HG03045 (cell line): ENCODE results near the gene RAD51B.

Source experiments
- ATAC-seq: cut with Tn5 transposase; IDR thresholded peaks from one replicate; pipeline ENCODE4 v1.9.1; 2021; ENCODE audit warnings: mild to moderate bottlenecking, moderate library complexity; ENCODE audit not compliant: unreplicated experiment

The RAD51B gene

GRCh38 chr14:68552075-68552474 lies 732.5 kb downstream of the RAD51B start:
- ATAC-seq, result no peak

DNA sequence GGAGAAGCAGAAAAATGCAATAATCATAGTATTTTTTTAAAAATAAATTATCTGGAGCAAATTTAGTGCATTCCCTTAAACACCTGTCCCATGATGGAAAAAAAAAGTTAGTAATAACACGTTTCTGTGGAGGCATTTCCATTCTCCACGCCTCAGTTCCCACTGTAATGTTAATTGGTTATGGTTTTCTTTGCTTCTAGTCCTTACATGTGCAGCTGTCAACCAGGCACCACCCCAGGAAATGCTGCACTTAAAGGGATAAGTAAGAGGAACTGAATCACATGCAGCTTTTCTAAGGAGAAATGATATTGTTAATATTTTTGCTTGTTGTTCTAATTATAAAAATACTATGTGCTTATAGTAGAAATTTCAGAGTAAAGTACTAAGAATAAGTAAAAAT lies 733.0 kb downstream of the RAD51B start:
- ATAC-seq, result no peak

DNA sequence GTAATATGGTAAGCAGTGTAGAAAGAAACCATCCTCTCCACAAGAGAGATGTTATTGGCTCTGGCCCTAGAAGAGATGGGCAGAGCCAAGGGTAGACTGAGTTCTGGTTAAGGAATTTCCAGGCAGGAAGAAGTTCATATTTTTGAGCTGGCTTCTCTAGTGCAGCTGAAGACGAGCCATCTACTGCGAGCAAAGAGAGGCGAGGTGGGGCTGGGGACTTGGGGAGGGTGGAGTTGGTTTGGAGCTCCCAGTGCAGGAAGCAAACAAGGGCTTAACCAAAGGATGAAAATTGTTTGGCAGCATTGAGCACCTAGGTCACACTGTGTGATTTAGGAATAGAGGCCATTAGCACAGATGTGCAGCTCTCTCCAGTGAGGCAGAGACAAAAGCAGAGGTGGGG lies 733.7 kb downstream of the RAD51B start:
- ATAC-seq, result no peak

- no peak for ATAC-seq
Measured at GRCh38 chr14:68554231-68554630, 734.7 kb downstream of the RAD51B start.

- no peak for ATAC-seq
Measured at GRCh38 chr14:68556253-68556652, 736.7 kb downstream of the RAD51B start.

DNA sequence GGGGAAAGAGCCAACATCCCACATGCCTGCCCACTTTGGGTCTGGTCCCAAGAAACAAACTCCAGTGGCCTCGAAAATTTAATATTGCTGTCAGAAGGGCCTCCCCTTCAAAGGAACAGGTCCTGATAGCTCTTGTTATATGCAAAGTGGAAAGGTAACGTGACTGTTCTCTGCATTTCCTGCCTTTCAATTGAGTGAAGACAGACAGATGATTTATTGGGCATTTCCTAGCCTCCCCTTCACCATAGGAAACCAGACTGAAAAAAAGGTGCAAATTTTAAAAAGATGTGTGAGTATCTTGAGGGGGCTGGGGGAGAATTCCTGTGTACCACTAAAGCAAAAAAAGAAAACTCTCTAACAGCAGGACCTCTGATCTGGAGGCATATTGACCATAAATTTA lies 738.1 kb downstream of the RAD51B start:
- no peak for ATAC-seq

DNA sequence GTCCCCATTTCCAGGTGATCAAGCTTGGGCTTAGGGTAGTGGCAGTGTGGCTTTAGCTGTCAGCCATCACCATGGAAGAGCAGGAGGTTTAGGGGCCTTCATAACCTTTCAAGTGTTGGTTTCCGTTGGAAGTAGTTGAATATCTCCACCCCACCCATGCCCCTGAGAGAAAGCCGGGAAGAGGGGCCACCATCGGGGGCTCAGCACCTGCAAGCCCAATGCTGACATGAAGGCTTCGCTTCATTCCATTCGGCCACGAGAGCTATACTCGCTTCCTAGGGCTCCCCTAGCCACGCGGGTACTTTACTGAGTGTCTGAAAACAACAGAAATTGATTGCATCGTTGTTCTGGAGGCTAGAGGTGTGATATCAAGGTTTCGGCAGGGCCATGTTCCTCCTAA lies 738.5 kb downstream of the RAD51B start:
- ATAC-seq, result no peak

- no peak for ATAC-seq
Measured at GRCh38 chr14:68559949-68560348, 740.4 kb downstream of the RAD51B start.

DNA sequence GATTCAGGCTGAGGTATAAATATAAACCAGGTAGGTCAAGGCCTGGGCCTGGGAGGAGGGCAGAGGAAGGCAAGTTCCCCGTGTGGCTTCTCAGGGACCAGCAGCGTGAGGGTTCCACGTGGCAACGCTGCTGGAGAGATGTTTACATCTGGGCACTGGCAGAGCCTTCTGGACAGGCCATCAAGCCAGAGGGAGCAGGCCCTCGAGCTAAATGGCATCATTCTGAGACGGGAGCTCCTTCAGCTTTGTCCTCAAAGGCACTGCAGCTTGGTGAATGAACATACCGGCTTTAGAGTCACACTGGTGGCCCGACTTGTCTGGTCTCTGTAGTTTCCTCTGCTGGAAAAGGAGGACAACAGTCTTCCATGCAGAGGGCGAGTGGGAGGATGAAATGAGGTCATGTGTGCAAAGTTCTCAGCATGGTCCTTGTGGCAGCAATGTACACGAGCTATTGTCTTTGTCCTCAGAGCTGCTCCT lies 742.0 kb downstream of the RAD51B start:
- ATAC-seq, result no peak

GRCh38 chr14:68562911-68563250 lies 743.3 kb downstream of the RAD51B start:
- no peak for ATAC-seq

DNA sequence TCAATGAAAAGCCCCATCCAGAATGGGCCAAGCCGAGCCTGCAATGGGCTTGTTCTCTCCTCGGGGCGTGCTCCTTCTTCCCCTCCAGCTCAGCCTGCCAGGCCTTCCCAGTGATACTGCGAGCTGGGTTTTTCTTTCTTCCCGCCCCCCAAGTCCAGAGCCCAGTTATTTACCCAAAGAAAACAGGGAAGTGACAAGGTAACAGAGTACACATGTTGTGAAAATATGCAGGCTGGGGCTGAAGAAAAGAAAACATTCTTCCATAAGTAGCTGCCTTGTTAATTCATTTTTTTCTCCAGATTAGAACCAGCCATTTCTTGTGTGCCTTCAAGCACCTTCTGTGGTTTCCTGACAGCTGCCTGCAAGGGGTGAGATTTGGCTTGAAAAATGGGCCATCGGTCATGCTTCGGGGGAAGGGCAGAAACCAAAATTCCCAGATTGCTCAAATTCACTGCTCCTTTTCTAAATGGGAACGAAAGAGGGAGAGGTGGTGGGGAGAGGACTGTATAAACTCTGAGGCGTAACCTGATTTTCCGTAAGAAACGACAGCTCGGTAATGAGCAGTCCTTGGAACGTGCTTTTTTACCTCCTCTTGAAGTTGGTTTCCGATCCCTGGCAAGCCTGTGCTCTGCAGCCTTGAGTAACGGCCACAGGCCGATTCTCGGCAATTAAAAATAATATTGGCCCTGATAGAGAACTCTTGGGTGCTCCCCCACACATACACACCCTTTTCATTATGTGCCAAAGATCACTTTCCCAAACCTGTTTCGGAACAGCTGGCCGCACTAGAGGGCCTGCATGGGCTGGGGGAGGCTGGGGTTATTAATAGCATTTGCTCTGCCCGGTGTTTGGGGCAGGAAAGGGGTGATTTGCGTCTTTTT lies 743.9 kb downstream of the RAD51B start:
- ATAC-seq, result no peak

DNA sequence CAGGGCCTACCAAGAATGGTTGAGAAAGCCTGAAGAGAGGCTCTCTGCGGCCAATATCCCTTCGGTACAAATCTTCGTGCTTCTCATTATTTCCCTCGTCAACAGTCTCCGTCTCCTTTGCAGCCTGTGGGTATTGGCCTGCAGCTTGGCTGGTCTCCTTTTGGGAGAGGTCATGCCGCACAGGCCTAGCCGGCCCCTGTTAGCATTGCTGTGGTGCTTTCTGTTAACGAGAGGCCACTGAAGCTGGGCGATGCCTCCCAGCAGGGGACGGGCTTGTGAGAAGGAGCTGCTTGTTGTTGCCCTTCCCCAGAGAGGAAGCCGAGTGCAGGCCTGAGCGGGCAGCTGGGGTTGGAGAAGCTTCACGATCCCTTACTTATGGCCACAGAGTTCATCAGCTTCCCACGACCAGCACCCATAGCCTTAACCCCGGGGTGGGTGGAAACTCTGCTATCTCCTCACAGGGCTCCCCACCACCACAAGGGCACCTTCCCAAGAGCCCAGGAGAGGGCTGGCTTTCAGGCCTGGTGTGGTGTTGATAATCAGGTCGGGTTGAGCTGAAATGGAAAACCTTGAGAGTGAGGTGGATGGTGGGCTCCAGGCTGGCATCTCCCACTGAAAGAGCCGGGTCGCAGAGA lies 744.7 kb downstream of the RAD51B start:
- ATAC-seq, result no peak

GRCh38 chr14:68564826-68565759 lies 745.5 kb downstream of the RAD51B start:
- ATAC-seq, result no peak

- no peak for ATAC-seq
Measured at GRCh38 chr14:68566075-68566474, 746.5 kb downstream of the RAD51B start.

- ATAC-seq, result no peak
Measured at GRCh38 chr14:68568907-68569897, 749.6 kb downstream of the RAD51B start.

- no peak for ATAC-seq
Measured at GRCh38 chr14:68569970-68570409, 750.4 kb downstream of the RAD51B start.

DNA sequence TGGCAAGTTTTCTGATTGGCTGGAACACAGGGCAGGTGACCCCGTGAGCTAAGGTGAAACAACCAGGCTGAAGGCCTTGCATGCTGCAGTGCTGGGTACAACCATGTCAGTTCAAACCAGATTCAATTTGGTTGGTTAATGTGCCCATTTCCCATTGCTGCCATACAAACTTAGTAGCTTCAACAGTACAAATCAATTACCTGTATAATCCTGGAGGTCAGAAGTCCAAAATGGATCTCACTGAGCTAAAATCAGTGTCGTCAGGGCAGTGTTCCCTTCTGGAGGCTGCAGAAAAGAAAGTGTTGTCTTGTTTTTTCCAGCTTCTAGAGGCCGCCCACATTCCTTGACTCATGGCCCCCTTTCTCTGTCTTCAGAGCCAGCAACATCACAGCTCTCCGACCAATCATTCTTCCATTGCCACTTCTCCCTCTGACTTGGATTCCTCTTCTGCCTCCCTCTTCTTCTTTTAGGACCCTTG lies 751.6 kb downstream of the RAD51B start:
- no peak for ATAC-seq

DNA sequence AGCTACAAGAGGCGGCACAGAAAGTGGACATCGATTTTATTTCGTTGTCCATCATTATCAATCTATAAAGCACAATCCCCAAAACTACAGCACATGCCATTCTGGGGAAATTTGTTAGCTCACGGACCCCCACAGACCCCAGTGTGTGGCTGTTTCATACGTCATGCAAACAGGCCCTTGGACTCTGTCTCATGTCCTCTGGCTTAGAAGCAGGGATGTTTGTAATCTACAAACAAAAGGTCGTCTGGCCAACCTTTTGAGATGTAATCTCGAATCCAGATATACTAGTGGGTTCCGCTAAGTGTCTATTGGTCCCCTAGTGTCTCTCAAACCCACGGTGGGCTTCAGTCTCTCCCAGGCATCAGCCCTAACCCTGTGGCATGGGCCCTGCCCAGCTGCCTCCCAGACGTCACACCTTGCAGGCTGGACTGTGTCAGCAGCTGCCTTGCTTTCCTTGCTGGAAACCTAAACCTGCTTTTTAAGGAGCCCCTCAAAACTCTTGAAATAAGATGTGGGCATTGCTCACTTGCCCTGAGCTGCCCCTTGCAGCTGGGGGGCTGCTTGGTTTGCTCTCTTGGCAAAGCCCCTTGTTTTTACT lies 752.4 kb downstream of the RAD51B start:
- no peak for ATAC-seq

DNA sequence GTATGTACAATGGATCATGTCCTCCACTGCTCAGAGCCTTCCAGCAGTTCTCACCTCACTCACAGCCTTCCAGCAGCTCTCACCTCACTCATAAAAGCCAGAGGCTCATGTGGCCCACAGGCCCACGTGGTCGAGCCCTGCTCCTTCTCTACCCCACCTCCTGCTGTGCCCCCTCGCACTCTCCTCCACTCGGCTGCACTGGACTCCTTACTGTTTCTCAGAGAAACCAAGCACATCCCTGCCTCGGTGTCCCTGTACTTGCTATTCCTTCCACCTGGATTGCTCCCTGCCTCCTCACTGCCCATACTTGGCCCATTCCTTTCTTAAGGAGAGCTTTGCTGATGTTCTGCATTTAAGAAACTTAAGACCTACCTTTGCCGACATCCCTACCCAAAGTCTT lies 753.5 kb downstream of the RAD51B start:
- ATAC-seq, result no peak
